Astrocyte of the spinal cord (primary cell): ENCODE data around the gene FLG2.

Experiments
- DNase-seq: peaks from one replicate; pipeline ENCODE4 v3.0.0; 2011; ENCODE audit warnings: low read depth, low spot score
- H3K4me3 ChIP-seq: 2 replicates; pipeline ENCODE4 v1.5.1; 2011; ENCODE audit warnings: low read depth, mild to moderate bottlenecking, low read length, moderate library complexity
- in situ Hi-C: cut with HindIII; loops from 2 replicates; pipeline ENCODE4 v1.10.0; 2017; ENCODE audit warnings: low sequenced_read_pairs
- TF ChIP-seq, protein P1 (sequence below): IDR thresholded peaks from 2 replicates; pipeline ENCODE4 v1.5.1; 2012; ENCODE audit warnings: low read depth, mild to moderate bottlenecking, low read length, inconsistent platforms

FLG2 gene

DNA sequence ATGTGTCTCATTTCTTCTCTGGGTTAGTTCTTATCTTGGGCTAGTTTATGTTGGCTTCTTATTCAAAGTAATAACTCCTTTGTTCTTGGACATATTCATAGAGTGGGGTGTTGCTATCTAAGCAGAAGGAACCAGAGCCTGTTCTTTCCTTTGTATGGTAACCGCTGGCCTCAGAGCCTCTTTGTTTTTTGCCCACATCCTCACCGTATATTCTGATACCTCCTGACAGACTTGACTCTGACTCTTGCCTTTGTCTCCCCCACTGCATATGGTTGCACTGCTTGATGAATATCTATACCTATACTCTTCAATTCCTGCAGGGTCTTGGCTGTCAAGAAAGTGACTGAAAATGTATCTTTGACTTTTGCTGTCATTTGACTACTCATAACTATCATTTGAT lies 10.2 kb downstream of the FLG2 start:
- TF ChIP-seq, protein P1, sequence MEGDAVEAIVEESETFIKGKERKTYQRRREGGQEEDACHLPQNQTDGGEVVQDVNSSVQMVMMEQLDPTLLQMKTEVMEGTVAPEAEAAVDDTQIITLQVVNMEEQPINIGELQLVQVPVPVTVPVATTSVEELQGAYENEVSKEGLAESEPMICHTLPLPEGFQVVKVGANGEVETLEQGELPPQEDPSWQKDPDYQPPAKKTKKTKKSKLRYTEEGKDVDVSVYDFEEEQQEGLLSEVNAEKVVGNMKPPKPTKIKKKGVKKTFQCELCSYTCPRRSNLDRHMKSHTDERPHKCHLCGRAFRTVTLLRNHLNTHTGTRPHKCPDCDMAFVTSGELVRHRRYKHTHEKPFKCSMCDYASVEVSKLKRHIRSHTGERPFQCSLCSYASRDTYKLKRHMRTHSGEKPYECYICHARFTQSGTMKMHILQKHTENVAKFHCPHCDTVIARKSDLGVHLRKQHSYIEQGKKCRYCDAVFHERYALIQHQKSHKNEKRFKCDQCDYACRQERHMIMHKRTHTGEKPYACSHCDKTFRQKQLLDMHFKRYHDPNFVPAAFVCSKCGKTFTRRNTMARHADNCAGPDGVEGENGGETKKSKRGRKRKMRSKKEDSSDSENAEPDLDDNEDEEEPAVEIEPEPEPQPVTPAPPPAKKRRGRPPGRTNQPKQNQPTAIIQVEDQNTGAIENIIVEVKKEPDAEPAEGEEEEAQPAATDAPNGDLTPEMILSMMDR, result no peak
- in situ Hi-C loops, result no loop called here
- no peak for DNase-seq
- no peak overlapping the region for H3K4me3 ChIP-seq

DNA sequence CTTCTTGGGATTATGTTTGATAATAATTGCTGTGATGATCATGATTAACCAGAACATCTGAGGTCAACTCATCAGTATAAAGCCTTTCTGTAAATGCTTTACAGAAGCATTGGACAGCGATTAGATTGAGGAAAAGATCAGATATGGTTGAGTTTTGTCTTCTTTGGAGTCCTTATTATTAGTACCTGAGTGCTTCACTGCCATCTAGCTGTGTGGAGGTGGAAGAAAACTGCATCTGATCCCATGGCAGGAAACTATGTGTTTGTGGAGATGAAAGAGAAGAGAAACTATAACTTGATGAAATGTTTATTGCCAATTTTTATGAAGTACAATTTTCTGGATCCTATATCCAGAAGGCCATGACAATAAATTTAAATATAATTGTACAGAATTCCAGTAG lies 11.4 kb downstream of the FLG2 start:
- no peak overlapping the region for H3K4me3 ChIP-seq

DNA sequence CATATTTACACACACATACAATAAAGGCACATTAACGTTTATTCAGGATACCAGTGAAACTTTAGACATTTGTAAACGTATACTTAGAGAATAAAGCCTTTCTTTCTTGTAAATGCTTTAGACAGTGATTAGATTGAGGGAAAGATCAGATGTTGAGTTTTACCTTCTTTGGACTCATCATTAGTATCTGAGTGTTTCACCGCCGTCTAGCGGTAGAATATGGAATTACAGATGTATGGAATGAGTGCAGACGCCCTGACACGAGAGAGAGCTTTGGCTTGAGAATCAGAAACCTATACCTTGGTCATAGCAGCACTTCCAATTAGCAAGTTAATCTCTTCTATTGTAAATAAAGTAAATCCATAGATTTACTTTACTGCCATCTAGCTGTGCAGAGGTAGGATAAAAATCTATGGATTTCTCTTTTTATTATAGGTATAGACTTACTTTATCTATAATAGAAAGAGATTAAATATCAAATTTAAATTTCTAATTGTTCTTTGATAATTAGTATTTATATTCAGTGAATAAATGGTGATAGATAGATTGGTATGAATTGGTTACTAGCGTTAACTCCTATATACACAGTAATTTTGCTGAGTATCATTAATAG lies 12.6 kb downstream of the FLG2 start:
- TF ChIP-seq, protein P1, result peak; percentile 93
- no peak overlapping the region for H3K4me3 ChIP-seq
- peak; percentile 67 for DNase-seq
- in situ Hi-C loops, result no loop called here

More for the DNA sequence above, 11.4 kb downstream of the FLG2 start:
- no peak for DNase-seq
- TF ChIP-seq, protein P1, result peak; percentile 25
- in situ Hi-C loops, result no loop called here

DNA sequence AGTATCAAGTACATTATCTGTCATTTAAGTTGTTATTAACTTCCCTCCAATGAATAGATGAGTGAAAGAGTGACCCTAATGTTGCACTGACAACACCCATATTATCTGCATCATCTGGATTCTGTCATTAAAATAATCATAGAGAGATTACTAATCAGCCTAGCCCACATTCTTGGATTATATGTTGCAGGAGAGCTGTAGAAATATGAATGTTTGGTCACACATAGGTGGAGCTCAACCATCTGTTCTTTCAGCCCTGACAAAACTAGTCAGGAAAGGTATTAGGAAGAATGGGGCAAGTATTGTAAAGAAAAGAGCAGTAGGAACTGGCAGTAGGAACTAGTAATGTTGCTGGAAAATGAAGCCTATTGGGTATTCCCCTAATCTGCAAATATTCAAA lies 15.4 kb downstream of the FLG2 start:
- H3K4me3 ChIP-seq, result no peak overlapping the region
- TF ChIP-seq, protein P1, result no peak
- in situ Hi-C loops, result no loop called here
- no peak for DNase-seq

DNA sequence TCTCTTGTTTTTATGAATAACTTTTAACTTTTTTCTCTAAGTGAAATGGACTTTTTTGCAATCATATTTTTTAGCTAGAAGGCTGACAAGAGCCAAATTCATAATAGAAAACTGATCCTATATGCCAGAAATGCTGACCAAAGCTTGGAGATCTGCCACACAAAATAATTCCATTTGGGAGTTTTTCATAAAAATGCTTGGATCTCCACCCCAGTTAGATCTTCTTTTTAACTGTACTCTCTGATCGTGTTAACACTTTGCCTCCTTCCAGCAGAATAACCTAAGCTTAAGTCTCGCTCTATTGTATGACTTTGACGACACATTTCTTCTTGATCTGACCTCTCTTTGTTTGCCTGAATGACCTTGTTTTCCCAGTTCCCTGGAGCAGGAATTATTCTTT lies 16.8 kb downstream of the FLG2 start:
- in situ Hi-C loops, result no loop called here
- TF ChIP-seq, protein P1, result no peak
- no peak for DNase-seq
- no peak overlapping the region for H3K4me3 ChIP-seq

DNA sequence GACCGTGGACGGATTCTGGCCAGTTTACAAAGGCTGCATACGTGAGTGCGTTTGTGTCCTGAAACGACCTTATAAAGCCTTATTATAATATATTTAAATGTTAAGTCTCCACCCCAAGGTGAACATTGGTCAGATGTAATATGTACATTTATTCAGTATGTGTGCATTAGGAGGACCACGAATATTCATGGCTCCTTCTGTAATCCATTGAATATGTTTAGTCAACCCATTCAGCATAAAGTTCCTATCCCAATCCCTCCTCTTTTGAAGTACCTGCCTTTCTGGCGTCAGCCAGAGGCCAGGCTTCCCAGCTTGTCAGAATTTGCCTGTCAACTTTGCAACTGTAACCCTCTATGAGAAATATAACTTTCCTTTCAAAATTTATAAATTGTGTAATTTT lies 24.4 kb downstream of the FLG2 start:
- in situ Hi-C loops, result no loop called here
- DNase-seq, result no peak
- TF ChIP-seq, protein P1, result no peak
- H3K4me3 ChIP-seq, result no peak overlapping the region
